EL (cell line): ENCODE measurements around the gene RPL18.
A peak's percentile ranks its signal among the peaks of the same experiment; 100 is the strongest.

Experiments used
- DNase-seq: peaks from one replicate; pipeline ENCODE4 v3.0.0-alpha.2; 2016

The RPL18 gene

DNA sequence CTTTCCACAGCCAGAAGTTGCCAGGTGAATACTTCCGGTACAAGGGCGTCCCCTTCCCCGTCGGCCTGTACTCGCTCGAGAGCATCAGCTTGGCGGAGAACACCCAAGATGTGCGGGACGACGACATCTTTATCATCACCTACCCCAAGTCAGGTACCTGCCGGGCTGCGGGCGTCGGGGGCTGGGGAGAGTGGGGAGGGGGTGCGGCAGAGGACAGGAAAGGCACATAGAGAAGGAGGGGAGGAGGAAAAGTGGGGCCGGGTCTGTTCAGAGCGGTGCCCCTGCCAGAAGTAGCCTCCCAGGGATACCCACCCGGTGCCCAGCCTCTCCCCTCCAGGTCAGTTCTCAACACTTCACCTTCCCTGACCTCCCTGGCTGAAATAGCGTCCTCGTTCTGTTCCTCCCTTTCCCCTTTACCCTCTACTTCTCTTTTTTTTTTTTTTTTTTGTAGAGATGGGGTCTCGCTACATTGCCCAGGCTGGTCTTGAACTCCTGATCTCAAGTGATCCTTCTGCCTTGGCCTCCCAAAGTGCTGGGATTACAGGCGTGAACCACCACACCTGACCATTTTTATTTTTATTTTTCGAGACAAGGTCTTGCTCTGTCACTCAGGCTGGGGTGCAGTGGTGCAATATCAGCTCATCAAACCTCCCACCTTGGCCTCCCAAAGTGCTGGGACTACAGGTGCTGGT, 42.9 kb downstream of the RPL18 start:
- no peak for DNase-seq

DNA sequence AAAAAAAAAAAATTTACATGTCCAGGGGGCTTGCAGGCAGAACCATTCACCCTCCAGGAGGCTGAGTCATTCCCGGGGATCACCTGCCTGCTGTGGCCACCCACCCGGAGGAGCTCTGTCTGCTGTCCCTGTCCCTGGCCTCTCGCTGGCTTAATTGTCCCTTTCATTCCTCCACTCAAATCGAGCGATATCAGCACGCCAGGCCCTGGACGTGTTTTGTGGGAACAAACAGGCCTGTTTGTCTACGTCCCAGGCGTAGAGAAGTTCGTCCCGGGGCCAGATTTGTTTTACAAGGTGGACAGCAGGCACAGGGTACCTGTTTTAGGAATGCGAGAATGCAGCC, 45.8 kb downstream of the RPL18 start:
- DNase-seq, result no peak

DNA sequence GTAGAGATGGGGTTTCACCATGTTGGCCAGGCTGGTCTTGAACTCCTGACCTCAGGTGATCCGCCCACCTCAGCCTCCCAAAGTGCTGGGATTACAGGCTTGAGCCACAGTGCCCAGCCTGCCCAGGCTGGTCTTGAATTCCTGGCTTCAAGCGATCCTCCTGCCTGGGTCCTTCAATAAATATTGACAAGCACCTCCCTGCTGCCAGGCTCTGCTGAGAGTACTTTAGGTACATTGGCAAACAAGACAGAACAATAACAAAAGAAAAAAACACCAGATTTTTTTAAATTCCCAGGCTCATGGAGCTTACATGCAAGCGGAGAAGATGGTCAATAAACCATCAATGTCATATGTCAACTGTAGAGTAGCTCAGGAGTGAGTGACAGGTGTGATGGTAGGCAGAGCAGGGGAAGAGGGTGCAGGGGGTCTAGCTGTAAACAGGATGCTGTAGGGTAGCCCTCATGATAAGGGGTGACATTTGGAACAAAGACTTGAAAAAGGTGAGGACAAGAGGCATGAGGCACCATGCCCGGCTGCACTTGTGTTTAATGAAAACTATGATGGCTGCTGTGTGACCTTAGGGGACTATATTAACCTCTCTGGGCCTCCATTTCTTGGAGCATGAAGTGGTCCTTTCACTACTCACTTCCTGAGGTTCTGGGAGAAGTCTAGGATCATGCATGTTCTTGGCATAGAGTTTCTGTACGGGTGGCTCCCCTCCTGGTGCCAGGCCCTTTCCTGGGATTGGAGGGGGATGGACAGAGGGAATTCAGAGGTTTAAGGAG, 47.4 kb downstream of the RPL18 start:
- no peak for DNase-seq

DNA sequence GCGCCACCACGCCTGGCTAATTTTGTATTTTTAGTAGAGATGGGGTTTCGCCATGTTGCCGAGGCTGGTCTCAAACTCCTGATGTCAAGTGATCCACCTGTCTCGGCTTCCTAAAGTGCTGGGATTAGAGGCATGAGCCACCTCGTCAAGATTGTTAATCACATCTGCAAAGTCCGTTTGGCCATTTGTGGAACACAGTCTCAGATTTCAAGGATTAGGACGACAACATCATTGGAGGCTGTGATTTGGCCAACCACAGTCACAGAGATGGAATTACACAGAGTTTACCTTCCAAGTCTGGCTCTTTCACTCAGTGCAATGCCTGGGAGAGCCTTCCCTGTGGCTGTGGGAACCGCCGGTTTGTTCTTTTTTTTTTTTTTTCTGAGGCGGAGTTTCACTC, 49.2 kb downstream of the RPL18 start:
- no peak for DNase-seq

DNA sequence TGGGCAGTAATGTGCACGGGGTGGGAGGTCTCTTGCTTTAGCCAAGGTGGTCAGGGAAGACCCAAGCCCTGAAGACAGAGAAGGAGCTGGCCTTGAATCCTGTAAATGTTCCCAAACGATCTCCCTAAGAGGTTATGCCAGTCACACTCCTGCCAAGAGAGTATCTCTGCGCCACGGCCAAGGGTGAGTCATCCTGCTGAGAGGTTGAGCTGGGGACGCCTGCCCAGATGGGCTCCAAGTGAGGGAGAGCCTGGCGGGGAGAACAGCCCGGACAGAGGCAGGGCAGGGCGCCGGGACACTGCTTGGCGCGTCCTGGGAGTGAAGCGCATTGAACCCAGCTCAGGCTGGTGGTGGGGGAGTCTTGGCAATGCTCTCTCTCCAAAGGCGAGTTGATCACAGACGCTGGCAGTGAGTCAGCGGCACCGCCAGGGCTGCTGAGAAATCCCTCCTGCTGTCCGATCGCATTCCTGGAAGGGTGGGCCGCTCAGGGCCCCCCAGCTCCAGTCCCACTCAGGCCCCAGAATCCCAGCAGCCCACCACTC, 50.6 kb downstream of the RPL18 start:
- peak; percentile 97 for DNase-seq
